Neuronal stem cell (in vitro differentiated cells): ENCODE data around the gene HSF2BP.

Experiments
- DNase-seq: peaks from one replicate; pipeline ENCODE4 v3.0.0-alpha.2; 2013; ENCODE audit warnings: low spot score
- H2AFZ ChIP-seq: one replicate; pipeline ENCODE4 v1.6.1; 2013; ENCODE audit warnings: mild to moderate bottlenecking, low read length, inconsistent platforms
- H2AK5ac ChIP-seq: 2 replicates; pipeline ENCODE4 v1.6.1; 2013; ENCODE audit warnings: low read depth, mild to moderate bottlenecking, inconsistent platforms, low read length, moderate library complexity, mixed read lengths
- H2BK120ac ChIP-seq: 2 replicates; pipeline ENCODE4 v1.6.1; 2013; ENCODE audit warnings: low read depth, mild to moderate bottlenecking, inconsistent platforms, low read length, moderate library complexity, mixed read lengths
- H2BK12ac ChIP-seq: one replicate; pipeline ENCODE4 v1.6.1; 2013; ENCODE audit warnings: low read length, inconsistent platforms
- H2BK15ac ChIP-seq: 2 replicates; pipeline ENCODE4 v1.6.1; 2013; ENCODE audit warnings: mild to moderate bottlenecking, low read length, inconsistent platforms, mixed read lengths
- H2BK5ac ChIP-seq: one replicate; pipeline ENCODE4 v1.6.1; 2013; ENCODE audit warnings: inconsistent platforms, mild to moderate bottlenecking, low read length, moderate library complexity
- H3K14ac ChIP-seq: one replicate; pipeline ENCODE4 v1.6.1; 2013; ENCODE audit warnings: low read length, inconsistent platforms
- H3K18ac ChIP-seq: 2 replicates; pipeline ENCODE4 v1.6.1; 2013; ENCODE audit warnings: low read length, inconsistent platforms
- H3K23ac ChIP-seq: 2 replicates; pipeline ENCODE4 v1.6.1; 2013; ENCODE audit warnings: low read depth, mild to moderate bottlenecking, mixed read lengths, low read length, inconsistent platforms; ENCODE audit not compliant: poor library complexity
- H3K27ac ChIP-seq: replicated peaks from 3 replicates; pipeline ENCODE4 v1.5.1; 2013; ENCODE audit warnings: low read length, inconsistent platforms
- H3K27me3 ChIP-seq, 3 experiments: 2 replicates each; pipeline ENCODE4 v1.6.1; 2013; ENCODE audit warnings: low read length in 3 of 3, mild to moderate bottlenecking in 2 of 3, inconsistent platforms in 1 of 3, low read depth in 1 of 3, mixed read lengths in 1 of 3, moderate library complexity in 1 of 3; ENCODE audit not compliant: control insufficient read depth in 3 of 3, insufficient read depth in 3 of 3
- H3K36me3 ChIP-seq, 2 donors: replicated peaks in 1 of 2; 2 replicates each; pipeline ENCODE4 v1.6.1; 2013; ENCODE audit warnings: low read length in 2 of 2; ENCODE audit not compliant: control insufficient read depth in 2 of 2, insufficient read depth in 2 of 2
- H3K4ac ChIP-seq: 2 replicates; pipeline ENCODE4 v1.6.1; 2013; ENCODE audit warnings: inconsistent platforms, mild to moderate bottlenecking, low read length, moderate library complexity
- H3K4me1 ChIP-seq, 2 donors: 1 replicate in 1 of 2; 2 replicates in 1 of 2; pipeline ENCODE4 v1.6.1; 2013; ENCODE audit warnings: low read length in 2 of 2, low read depth in 1 of 2; ENCODE audit not compliant: control insufficient read depth in 2 of 2, insufficient read depth in 1 of 2
- H3K4me2 ChIP-seq: one replicate; pipeline ENCODE4 v1.6.1; 2013; ENCODE audit warnings: mild to moderate bottlenecking, low read length, inconsistent platforms; ENCODE audit not compliant: insufficient read depth, poor library complexity, severe bottlenecking
- H3K4me3 ChIP-seq, 2 donors: 2 replicates each; pipeline ENCODE4 v1.5.1; 2013; ENCODE audit warnings: low read length in 2 of 2, mild to moderate bottlenecking in 2 of 2, inconsistent platforms in 1 of 2, moderate library complexity in 1 of 2
- H3K79me1 ChIP-seq: one replicate; pipeline ENCODE4 v1.6.1; 2013; ENCODE audit warnings: low read depth, mild to moderate bottlenecking, inconsistent platforms, low read length, moderate library complexity
- H3K9ac ChIP-seq: one replicate; pipeline ENCODE4 v1.6.1; 2013; ENCODE audit warnings: mild to moderate bottlenecking, low read depth, low read length, inconsistent platforms; ENCODE audit not compliant: poor library complexity
- H3K9me3 ChIP-seq, 2 donors: replicated peaks in 1 of 2; 2 replicates each; pipeline versions ENCODE3 to v1.6.1; 2013; ENCODE audit warnings: low read length in 2 of 2, mild to moderate bottlenecking in 2 of 2, inconsistent platforms in 1 of 2, low read depth in 1 of 2, mixed read lengths in 1 of 2, moderate library complexity in 1 of 2; ENCODE audit not compliant: control insufficient read depth in 2 of 2, insufficient read depth in 1 of 2
- H4K8ac ChIP-seq: one replicate; pipeline ENCODE4 v1.6.1; 2013; ENCODE audit warnings: low read depth, mild to moderate bottlenecking, inconsistent platforms, low read length, moderate library complexity
- H4K91ac ChIP-seq: one replicate; pipeline ENCODE4 v1.6.1; 2013; ENCODE audit warnings: low read length, low read depth, mild to moderate bottlenecking, inconsistent platforms; ENCODE audit not compliant: poor library complexity
- WGBS, 2 donors: extraction: QIAGEN DNeasy Blood & Tissue Kit; methylation state at CpG; one replicate each; pipeline ENCODE4 v1.1.7; 2013; ENCODE audit warnings: missing lambda C conversion rate in 2 of 2, mixed read lengths in 1 of 2; ENCODE audit not compliant: insufficient read length in 2 of 2, insufficient replicate concordance in 1 of 2; ENCODE audit errors: extremely low coverage in 2 of 2; 5-methylcytosine and 5-hydroxymethylcytosine counted together

HSF2BP gene

DNA sequence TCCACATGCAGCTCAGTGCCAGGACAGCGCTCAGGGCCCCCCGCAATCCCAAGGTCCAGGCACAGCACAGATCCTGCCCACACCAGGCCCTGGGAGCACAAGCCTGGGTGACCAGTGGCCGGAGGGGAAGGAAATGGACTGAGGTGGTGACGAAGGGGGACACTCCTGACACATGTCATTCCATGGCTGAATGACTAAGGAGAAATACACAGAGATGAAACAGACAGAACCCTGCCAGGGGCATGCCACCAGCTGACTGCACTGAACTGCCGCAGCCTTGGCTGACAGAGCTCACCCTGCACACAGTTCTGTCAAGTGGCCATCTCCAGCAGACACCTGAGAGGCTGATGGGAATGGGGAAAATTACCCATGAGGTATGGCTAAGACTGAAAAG, 56.1 kb downstream of the HSF2BP start:
- DNase-seq, result no peak
- no peak overlapping the region for H2BK5ac ChIP-seq
- H2AFZ ChIP-seq, result peak overlapping the region; percentile 62
- no peak overlapping the region for H3K23ac ChIP-seq
- no peak overlapping the region for H3K4me2 ChIP-seq
- H3K14ac ChIP-seq, result no peak overlapping the region
- no peak overlapping the region for H4K8ac ChIP-seq
- H4K91ac ChIP-seq, result no peak overlapping the region
- H3K18ac ChIP-seq, result peak overlapping the region; percentile 20
- peaks cover 0 to 3% of the 10 kb centered on the region in 2 donors for H3K36me3 ChIP-seq
- H3K79me1 ChIP-seq, result peaks cover 6% of the 10 kb centered on the region
- H2BK12ac ChIP-seq, result no peak overlapping the region
- H3K4ac ChIP-seq, result no peak overlapping the region
- H3K27me3 ChIP-seq, result peaks cover 0 to 5% (median 0%) of the 10 kb centered on the region in 3 experiments
- H2AK5ac ChIP-seq, result peak overlapping the region; percentile 30
- no peak overlapping the region for H3K4me3 ChIP-seq
- H2BK120ac ChIP-seq, result no peak overlapping the region
- H3K4me1 ChIP-seq, result peaks cover 3 to 10% of the 10 kb centered on the region in 2 donors
- H3K9me3 ChIP-seq, result peaks cover 0 to 12% of the 10 kb centered on the region in 2 donors
- H2BK15ac ChIP-seq, result peak overlapping the region; percentile 25
- WGBS, 2 donors, result no CpG with 5 or more reads among the region's 5 CpGs
- no peak overlapping the region for H3K27ac ChIP-seq
- H3K9ac ChIP-seq, result no peak overlapping the region

DNA sequence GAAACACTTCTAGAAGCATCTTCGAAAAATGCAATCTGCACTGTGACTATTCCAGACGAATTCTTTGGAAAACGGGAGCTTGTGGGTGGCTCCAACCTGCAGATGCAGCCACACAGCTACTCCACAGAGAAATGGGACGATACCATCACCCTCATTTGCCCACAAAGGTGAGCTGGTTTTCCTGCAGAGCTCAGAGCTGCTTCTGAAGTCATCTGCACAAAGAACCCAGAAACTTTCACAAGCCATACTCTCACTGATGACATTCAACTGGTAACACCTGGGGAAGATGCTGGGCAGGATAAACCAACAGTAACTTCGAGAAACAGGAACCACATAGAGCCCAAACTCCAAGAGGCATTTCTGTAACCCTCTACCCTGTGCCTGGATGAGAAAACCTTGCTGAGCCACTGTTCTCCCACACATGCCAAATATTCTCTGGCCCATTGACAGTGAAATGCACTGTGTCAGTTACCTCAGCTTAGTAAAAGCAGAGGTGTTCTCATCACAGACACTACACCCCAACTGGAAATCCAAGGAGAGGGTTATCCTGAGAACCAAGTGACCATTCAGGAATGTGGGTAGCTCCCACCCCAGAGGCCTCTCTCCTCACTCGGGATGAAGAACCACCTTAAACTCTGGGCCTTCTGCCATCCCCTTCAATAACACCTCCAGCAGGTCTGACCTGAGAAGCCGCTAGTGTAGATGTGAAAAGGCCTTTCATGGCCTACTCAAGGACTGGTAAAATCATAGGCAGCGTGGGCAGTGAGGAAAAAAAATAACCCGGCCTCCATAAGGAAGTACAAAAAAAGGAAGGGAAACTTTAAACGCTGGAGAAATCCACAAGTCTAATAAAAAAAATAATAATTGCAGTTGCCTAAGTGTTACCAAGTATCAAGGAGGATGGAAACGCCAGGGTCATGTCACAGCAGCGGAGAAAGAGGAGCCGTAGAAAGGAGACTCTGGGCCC, 56.7 kb downstream of the HSF2BP start:
- peak overlapping the region; percentile 30 for H2AK5ac ChIP-seq
- no peak overlapping the region for H3K27ac ChIP-seq

DNA sequence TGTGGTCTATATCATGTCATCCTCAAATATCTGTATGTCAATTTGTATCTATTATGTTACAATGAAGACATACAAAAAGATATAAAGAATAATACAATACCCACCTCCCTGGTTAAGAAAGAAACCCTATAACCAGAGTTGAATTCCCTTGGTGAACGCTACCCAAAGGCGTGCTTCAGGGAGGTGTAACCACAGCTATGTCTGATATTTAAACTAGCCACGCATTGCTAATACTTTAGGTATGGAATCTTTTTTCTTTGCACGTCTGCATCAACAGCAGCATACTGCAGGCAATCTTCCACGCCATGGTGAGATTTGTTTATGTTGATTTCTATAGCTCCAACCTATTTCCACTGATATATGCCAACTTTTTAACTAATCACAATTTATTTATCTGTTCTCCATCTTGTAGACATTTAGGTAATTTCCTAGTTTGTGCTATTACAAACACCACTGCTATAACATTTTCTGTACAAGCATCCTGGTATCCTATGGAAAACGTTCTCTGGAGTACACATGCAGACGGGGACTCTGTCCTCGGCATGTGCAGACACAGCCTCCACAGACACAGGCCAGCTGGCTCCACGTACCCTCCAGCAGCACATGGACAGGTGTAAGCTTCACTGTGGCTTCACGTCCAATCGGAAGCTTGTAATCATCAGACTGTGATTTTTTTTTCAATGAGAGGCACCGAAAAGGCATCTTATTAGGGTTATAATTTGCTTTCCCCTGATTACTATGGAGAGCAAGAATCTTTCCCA, 58.5 kb downstream of the HSF2BP start:
- no peak overlapping the region for H2BK12ac ChIP-seq
- no peak overlapping the region for H2BK120ac ChIP-seq
- H3K4ac ChIP-seq, result no peak overlapping the region
- peaks cover 0 to 3% of the 10 kb centered on the region in 2 donors for H3K36me3 ChIP-seq
- WGBS, 2 donors, result no CpG with 5 or more reads among the region's 12 CpGs
- H3K4me2 ChIP-seq, result no peak overlapping the region
- H3K14ac ChIP-seq, result no peak overlapping the region
- H3K9me3 ChIP-seq, result peaks cover 0 to 15% of the 10 kb centered on the region in 2 donors
- no peak overlapping the region for H3K4me3 ChIP-seq
- H2BK5ac ChIP-seq, result no peak overlapping the region
- no peak overlapping the region for H3K27ac ChIP-seq
- peaks cover 3 to 8% of the 10 kb centered on the region in 2 donors for H3K4me1 ChIP-seq
- H3K18ac ChIP-seq, result no peak overlapping the region
- H2BK15ac ChIP-seq, result no peak overlapping the region
- H3K9ac ChIP-seq, result no peak overlapping the region
- peaks cover 0 to 5% (median 0%) of the 10 kb centered on the region in 3 experiments for H3K27me3 ChIP-seq
- H3K23ac ChIP-seq, result no peak overlapping the region
- DNase-seq, result no peak
- H3K79me1 ChIP-seq, result peaks cover 6% of the 10 kb centered on the region
- H2AK5ac ChIP-seq, result no peak overlapping the region
- no peak overlapping the region for H4K8ac ChIP-seq
- no peak overlapping the region for H2AFZ ChIP-seq
- H4K91ac ChIP-seq, result no peak overlapping the region

More for the DNA sequence above, 56.7 kb downstream of the HSF2BP start:
- peaks cover 6% of the 10 kb centered on the region for H3K79me1 ChIP-seq
- H3K27me3 ChIP-seq, result peaks cover 0 to 5% (median 0%) of the 10 kb centered on the region in 3 experiments
- H2BK120ac ChIP-seq, result no peak overlapping the region
- peaks cover 0 to 3% of the 10 kb centered on the region in 2 donors for H3K36me3 ChIP-seq
- no peak overlapping the region for H2BK5ac ChIP-seq
- H2AFZ ChIP-seq, result no peak overlapping the region
- H3K18ac ChIP-seq, result peak overlapping the region; percentile 20
- H3K4me2 ChIP-seq, result no peak overlapping the region
- no peak overlapping the region for H2BK15ac ChIP-seq
- no peak overlapping the region for H3K4me3 ChIP-seq
- no CpG with 5 or more reads among the region's 13 CpGs for WGBS, 2 donors
- H3K23ac ChIP-seq, result no peak overlapping the region
- H2BK12ac ChIP-seq, result no peak overlapping the region
- H3K14ac ChIP-seq, result no peak overlapping the region
- no peak for DNase-seq
- peaks cover 3 to 10% of the 10 kb centered on the region in 2 donors for H3K4me1 ChIP-seq
- H3K9ac ChIP-seq, result no peak overlapping the region
- H3K9me3 ChIP-seq, result peaks cover 0 to 12% of the 10 kb centered on the region in 2 donors
- H3K4ac ChIP-seq, result no peak overlapping the region
- no peak overlapping the region for H4K91ac ChIP-seq
- no peak overlapping the region for H4K8ac ChIP-seq
